Neutrophil (primary cell): ENCODE results near the gene MTOR.

ENCODE experiments used
- H3K27ac ChIP-seq: fragments of 200-600 bp; sonication (generic); 2 replicates; pipeline ENCODE4 v1.5.1; 2016; ENCODE audit warnings: mild to moderate bottlenecking, moderate library complexity
- H3K27me3 ChIP-seq: fragments of 200-600 bp; sonication (generic); 2 replicates; pipeline ENCODE4 v1.6.0; 2016; ENCODE audit warnings: mild to moderate bottlenecking
- H3K36me3 ChIP-seq: fragments of 200-600 bp; sonication (generic); 2 replicates; pipeline ENCODE4 v1.5.1; 2017
- H3K4me1 ChIP-seq, 2 experiments: fragments of 200-600 bp in 1 of 2; sonication (generic) in 1 of 2; 1 replicate in 1 of 2; 2 replicates in 1 of 2; pipeline versions ENCODE4 v1.5.1 to v1.6.1; 2013 to 2016; ENCODE audit warnings: low read depth in 1 of 2, low read length in 1 of 2, mild to moderate bottlenecking in 1 of 2, moderate library complexity in 1 of 2; ENCODE audit not compliant: control insufficient read depth in 1 of 2, insufficient read depth in 1 of 2
- H3K4me3 ChIP-seq, 2 experiments: fragments of 200-600 bp in 1 of 2; sonication (generic) in 1 of 2; 1 replicate in 1 of 2; 2 replicates in 1 of 2; pipeline ENCODE4 v1.5.1; 2013 to 2016; ENCODE audit warnings: low read depth in 1 of 2, low read length in 1 of 2, mild to moderate bottlenecking in 1 of 2, moderate library complexity in 1 of 2
- H3K9me3 ChIP-seq: fragments of 200-600 bp; sonication (generic); 2 replicates; pipeline ENCODE4 v1.5.1; 2016
- CTCF ChIP-seq: fragments of 200-600 bp; sonication (generic); IDR thresholded peaks from 2 replicates; pipeline ENCODE4 v1.5.1; 2016; ENCODE audit warnings: antibody characterized with exemption

MTOR gene

DNA sequence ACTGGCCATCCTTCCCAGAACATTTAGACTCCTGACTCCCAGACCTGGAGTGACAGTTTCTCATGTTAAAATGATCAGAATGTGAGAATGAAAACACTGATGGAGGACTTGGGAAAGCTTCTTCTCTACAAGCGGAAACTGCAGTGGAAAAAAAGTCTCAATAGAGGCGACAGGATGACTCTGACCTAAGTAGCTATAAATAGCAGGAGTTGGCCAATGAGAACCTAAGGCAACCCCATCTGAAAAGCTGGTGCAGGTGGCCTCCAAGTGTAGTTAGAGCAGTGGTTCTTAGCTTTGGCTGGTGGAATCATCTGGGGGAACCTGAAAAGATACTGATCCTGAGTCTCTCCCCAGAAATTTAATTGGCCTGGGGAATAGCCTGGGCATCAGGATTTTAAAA is 118.4 kb downstream of the MTOR start:
- H3K27ac ChIP-seq, result no peak overlapping the region
- no peaks in the 10 kb centered on the region for H3K27me3 ChIP-seq
- peaks cover 89% of the 10 kb centered on the region for H3K36me3 ChIP-seq
- H3K4me3 ChIP-seq, result no peak overlapping the region
- H3K9me3 ChIP-seq, result no peaks in the 10 kb centered on the region
- no peak for TF ChIP-seq CTCF
- H3K4me1 ChIP-seq, result no peaks in the 10 kb centered on the region

DNA sequence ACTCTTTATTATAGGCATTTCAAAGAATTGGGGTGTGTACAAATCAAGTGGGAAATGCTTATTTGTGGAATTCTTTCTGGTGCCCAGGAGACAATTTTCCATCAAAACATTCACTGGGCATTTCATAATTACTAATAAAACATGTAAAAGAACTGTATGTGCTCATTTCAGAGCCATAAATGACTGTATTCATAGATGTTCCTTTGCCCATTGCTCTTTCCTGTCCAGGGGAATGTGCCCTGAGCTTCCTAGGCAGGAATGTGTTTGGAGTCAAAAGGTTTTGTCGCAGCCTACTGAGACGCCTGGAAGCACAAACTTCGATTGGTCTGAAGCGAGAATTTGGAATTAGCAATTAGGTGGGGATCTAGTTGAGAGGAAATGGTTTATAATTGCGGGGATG is 119.0 kb downstream of the MTOR start:
- Histone ChIP-seq H3K27me3 (no peaks in the 10 kb centered on the region), H3K4me1 (no peaks in the 10 kb centered on the region), H3K36me3 (peaks cover 89% of the 10 kb centered on the region), H3K4me3 (no peak overlapping the region), H3K27ac (no peak overlapping the region), H3K9me3 (no peaks in the 10 kb centered on the region)
- no peak for TF ChIP-seq CTCF

GRCh38 chr1:11142618-11143391 is 119.5 kb downstream of the MTOR start:
- Histone ChIP-seq H3K4me3 (no peak overlapping the region), H3K27ac (no peak overlapping the region), H3K36me3 (peaks cover 89% of the 10 kb centered on the region), H3K27me3 (no peaks in the 10 kb centered on the region), H3K4me1 (no peaks in the 10 kb centered on the region), H3K9me3 (no peaks in the 10 kb centered on the region)
- no peak for TF ChIP-seq CTCF

DNA sequence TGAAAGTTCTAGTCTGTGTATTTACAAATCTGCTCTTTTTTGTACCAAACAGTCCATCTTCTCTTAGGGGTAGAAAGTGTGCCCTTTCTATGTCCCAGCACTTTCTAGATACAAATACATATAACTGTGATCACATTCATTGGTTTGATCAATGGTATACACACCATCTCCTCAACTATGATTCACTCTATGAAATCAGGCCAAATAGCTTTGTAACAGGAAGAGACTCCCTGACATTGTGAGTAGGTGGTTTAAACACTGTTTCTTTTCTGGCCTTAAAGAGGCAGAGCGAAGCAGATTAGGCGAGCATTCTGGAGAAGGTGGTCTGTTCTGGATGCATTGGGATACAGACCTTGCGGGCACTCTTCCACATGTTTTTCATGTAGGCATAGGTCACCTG is 123.4 kb downstream of the MTOR start:
- Histone ChIP-seq H3K4me3 (no peak overlapping the region), H3K27ac (no peak overlapping the region), H3K27me3 (no peaks in the 10 kb centered on the region), H3K36me3 (peaks cover 86% of the 10 kb centered on the region), H3K4me1 (no peaks in the 10 kb centered on the region), H3K9me3 (no peaks in the 10 kb centered on the region)
- TF ChIP-seq CTCF, result no peak

DNA sequence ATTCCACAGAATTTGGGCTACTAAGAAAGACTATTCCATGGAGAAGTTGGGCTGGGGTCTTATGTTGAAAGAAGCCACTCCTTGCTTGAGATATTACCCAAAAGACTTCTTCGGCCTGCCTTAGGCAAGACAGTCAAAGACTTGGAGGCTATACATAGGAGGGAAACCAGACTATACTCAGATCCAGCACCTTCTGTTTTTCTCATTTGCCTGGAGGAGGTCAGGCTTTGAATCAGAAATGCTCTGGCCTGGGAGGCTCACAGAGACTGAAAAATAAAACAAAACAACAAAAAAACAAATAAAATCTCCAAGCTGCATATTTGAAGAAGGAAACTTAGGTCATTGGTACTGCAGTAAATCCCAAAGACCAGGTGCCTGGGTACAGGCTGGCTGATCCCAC is 124.3 kb downstream of the MTOR start:
- Histone ChIP-seq H3K9me3 (no peaks in the 10 kb centered on the region), H3K27ac (no peak overlapping the region), H3K36me3 (peaks cover 86% of the 10 kb centered on the region), H3K4me1 (no peaks in the 10 kb centered on the region), H3K4me3 (no peak overlapping the region), H3K27me3 (no peaks in the 10 kb centered on the region)
- no peak for TF ChIP-seq CTCF
